GM19467 (cell line): ENCODE measurements around the gene ZC3H13.

ENCODE experiments used
- ATAC-seq: cut with Tn5 transposase; IDR thresholded peaks from one replicate; pipeline ENCODE4 v1.9.1; 2021; ENCODE audit warnings: mild to moderate bottlenecking, moderate library complexity; ENCODE audit not compliant: unreplicated experiment

ZC3H13 gene

DNA sequence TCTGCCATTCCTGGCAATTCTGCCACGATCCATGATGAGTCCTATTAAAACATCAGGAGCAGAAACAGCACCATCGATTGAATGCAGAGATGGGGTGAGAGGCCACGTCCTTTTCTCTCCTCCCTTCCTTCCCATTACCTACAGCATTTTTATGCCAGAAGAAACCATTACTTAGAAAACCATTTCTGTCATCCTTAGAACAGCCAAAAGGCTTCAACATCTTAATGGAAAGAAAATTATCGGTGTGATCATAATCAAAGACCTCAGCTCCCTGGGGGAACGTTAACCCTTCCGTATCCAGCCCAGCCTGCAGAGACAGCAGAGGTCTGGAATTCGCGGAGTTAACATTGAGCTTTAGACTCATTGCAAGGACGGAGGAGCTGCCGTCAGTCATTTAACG, 145.0 kb downstream of the ZC3H13 start:
- no peak for ATAC-seq
